Mucosa of stomach (tissue), 1 donor: ENCODE results near the gene SIGLEC15.

Experiments used
- H3K27me3 ChIP-seq: one replicate; pipeline ENCODE4 v1.7.0; 2013; ENCODE audit warnings: mild to moderate bottlenecking, low read length; ENCODE audit not compliant: control insufficient read depth, insufficient read depth
- H3K36me3 ChIP-seq: one replicate; pipeline ENCODE4 v1.7.0; 2013; ENCODE audit warnings: low read length; ENCODE audit not compliant: control insufficient read depth, insufficient read depth
- H3K4me1 ChIP-seq: one replicate; pipeline ENCODE4 v1.7.0; 2013; ENCODE audit warnings: mild to moderate bottlenecking, low read length; ENCODE audit not compliant: control insufficient read depth, insufficient read depth
- H3K4me3 ChIP-seq: one replicate; pipeline ENCODE4 v1.7.0; 2013; ENCODE audit warnings: low read length
- H3K9ac ChIP-seq: one replicate; pipeline ENCODE4 v1.7.0; 2013; ENCODE audit warnings: mild to moderate bottlenecking, low read length, moderate library complexity
- H3K9me3 ChIP-seq: one replicate; pipeline ENCODE4 v1.7.0; 2013; ENCODE audit warnings: mild to moderate bottlenecking, low read length, moderate library complexity; ENCODE audit not compliant: control insufficient read depth
- donor health status: Pancreatic carcinoma.

The SIGLEC15 gene

DNA sequence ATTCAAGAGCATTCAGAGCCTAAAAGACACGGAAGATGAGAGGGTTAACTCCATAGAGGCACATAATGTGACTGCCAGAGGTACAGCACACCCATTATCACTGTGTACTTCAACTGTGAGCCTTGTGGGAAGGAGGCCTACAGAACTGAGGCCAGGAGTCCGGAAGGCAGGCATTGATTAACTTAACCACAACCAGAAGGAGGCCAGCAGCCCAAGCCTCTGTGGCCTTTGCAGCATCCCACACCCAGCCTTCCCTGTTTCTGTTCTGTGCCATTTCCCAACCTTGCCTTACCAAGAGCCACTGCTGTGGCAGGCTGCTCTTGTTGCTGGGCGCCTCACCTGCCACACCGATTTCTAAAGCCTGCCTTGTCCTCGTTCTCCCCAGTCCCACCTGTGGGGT lies 27.2 kb downstream of the SIGLEC15 start:
- H3K27me3 ChIP-seq, result no peaks in the 10 kb centered on the region
- H3K36me3 ChIP-seq, result peaks cover 5% of the 10 kb centered on the region
- no peaks in the 10 kb centered on the region for H3K4me1 ChIP-seq
- no peak overlapping the region for H3K9ac ChIP-seq
- no peak overlapping the region for H3K4me3 ChIP-seq
- H3K9me3 ChIP-seq, result no peaks in the 10 kb centered on the region

DNA sequence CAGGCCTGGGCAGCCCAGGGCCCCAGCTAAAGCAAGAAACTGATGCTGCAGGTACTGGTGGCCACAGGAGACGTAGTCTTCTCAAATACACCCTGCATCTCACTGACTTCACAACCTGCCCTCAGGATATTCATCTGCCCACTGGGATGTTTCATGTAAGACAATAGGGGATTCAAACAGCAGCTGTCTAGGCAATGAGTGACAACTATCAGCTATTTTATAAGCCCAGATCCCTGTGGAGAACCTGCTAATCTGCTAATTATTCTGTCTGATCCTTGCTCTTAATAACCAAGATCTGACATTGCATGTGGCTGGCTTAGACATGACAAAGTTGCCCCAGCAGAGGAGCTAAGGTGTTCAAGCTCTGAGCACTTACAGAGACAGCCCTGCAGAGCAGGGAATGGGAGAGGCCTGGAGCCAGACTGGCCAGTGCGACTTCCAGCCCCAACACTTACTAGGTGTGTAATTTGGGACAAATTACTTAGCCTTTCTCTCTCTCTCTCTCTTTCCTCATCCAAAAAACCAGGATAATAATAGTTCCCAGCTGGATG lies 28.6 kb downstream of the SIGLEC15 start:
- Histone ChIP-seq H3K9me3 (no peaks in the 10 kb centered on the region), H3K9ac (no peak overlapping the region), H3K36me3 (peaks cover 10% of the 10 kb centered on the region), H3K4me3 (no peak overlapping the region), H3K27me3 (no peaks in the 10 kb centered on the region), H3K4me1 (no peaks in the 10 kb centered on the region)

DNA sequence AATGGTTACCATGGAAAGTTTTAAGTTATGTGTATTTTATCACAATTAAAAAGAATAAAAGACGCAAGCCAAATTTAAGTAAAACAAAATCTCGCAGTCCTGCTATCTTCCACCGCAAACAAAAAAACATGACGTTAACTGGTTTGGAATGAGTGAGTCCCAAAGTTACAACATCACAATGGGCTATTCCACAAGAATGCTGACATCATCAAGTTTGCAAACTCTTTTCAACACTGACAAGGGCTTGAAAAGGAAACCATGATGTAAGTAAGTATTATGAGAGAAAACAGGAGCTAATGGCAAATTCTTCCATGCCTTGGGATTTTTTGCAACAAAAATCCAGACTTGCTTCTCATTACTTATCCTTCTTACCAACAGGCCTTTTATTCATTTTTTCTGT lies 31.1 kb downstream of the SIGLEC15 start:
- Histone ChIP-seq H3K9ac (no peak overlapping the region), H3K9me3 (no peaks in the 10 kb centered on the region), H3K27me3 (no peaks in the 10 kb centered on the region), H3K36me3 (peaks cover 7% of the 10 kb centered on the region), H3K4me3 (no peak overlapping the region), H3K4me1 (no peaks in the 10 kb centered on the region)

DNA sequence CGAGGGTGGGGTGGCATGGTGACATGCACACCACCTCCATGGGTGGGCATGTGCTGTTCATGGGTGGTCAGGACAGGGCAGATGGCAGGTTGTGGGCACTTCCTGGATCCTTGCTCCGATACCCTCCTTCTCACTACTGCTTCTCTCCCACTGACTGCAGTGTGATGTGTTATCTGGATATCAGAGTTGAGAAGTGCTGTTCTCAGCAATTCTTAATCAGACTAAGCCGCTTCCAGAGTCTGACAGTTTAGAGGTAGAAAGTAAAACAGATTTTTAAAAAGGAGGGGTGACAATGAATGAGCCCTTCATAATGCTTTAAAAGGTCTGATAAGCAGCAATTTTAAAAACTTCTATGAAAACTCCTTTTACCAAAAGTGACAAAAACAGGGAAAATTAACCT lies 33.9 kb downstream of the SIGLEC15 start:
- Histone ChIP-seq H3K4me3 (no peak overlapping the region), H3K9me3 (no peaks in the 10 kb centered on the region), H3K27me3 (no peaks in the 10 kb centered on the region), H3K9ac (no peak overlapping the region), H3K4me1 (no peaks in the 10 kb centered on the region), H3K36me3 (peaks cover 7% of the 10 kb centered on the region)

DNA sequence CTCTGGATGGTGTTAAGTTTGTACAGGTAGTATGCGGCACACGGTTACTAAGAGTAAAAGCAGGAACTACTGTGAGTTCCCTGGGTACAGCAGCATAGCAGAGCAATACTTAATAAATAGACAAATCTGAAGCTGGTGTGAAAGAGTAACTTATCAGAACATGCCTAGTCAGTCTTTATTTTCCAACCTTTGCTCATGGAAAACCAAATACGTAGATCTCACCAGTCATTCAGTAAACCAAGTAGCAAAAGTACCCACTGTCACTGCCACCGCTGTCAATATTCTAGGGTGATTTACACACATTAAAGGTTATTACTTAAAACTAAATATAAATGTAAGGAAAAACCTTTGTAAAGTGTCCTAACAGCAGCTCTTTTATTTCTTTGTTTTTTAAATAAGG lies 35.0 kb downstream of the SIGLEC15 start:
- H3K4me3 ChIP-seq, result no peak overlapping the region
- no peaks in the 10 kb centered on the region for H3K27me3 ChIP-seq
- H3K9me3 ChIP-seq, result no peaks in the 10 kb centered on the region
- H3K36me3 ChIP-seq, result peaks cover 12% of the 10 kb centered on the region
- no peak overlapping the region for H3K9ac ChIP-seq
- no peaks in the 10 kb centered on the region for H3K4me1 ChIP-seq

DNA sequence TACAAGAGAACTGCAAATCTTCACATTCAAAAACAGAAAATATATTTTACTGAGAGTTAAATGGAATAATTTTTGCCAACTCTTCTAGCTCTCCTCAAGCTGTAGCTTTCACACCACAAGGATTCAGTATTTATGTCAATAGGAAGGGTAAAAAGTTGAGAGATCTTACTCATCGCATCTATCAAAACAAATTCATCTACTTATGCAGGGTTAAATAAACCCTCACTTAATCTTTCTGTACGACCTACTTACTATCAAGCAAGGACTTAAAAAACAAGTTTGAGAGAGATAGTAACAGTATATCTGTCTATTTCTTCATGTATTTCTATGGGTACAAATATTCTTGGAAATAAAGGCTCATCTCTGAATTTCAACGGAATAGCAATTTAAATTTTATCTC lies 35.5 kb downstream of the SIGLEC15 start:
- Histone ChIP-seq H3K4me1 (no peaks in the 10 kb centered on the region), H3K36me3 (peaks cover 15% of the 10 kb centered on the region), H3K27me3 (no peaks in the 10 kb centered on the region), H3K9ac (no peak overlapping the region), H3K4me3 (no peak overlapping the region), H3K9me3 (no peaks in the 10 kb centered on the region)

DNA sequence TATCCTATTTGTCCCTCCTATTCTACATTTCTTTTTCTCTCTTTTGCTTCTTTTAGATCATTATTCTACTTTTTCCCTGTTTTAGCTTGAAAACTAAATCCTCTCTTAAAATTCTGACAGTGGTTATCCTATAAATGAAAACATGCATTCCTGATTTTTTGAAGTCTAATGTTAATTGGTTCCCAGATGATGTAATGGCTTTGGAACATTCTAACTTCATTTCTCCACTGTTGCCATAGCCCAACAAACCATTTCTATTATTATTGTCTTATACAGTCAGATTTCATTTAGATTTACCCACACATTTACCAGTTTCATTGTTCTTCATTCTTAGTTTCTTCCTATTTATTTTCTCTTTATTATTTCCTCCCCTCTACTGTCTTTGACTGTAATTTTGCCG lies 36.5 kb downstream of the SIGLEC15 start:
- Histone ChIP-seq H3K9ac (no peak overlapping the region), H3K9me3 (no peaks in the 10 kb centered on the region), H3K4me1 (no peaks in the 10 kb centered on the region), H3K36me3 (peaks cover 23% of the 10 kb centered on the region), H3K27me3 (no peaks in the 10 kb centered on the region), H3K4me3 (no peak overlapping the region)

DNA sequence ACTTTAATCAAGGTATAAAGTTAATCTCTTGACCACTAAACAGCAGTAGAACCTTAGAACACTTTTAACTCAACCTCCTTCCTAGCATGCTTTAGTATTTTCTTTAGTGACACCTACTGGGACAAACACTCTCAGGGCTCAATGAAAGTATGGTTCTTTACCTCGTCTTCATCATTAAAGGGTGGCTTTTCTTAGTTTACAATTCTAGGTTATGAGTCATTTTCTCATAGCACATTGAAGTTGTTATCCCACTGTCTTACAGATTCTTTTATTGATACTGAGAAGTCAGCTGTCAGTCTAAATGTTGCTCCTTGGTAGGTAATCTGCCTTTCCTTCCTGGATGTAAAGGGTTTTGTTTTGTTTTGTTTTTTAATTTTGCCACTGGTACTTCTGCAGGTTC lies 38.0 kb downstream of the SIGLEC15 start:
- H3K4me3 ChIP-seq, result no peak overlapping the region
- H3K36me3 ChIP-seq, result peaks cover 17% of the 10 kb centered on the region
- no peaks in the 10 kb centered on the region for H3K9me3 ChIP-seq
- no peak overlapping the region for H3K9ac ChIP-seq
- no peaks in the 10 kb centered on the region for H3K4me1 ChIP-seq
- H3K27me3 ChIP-seq, result no peaks in the 10 kb centered on the region

DNA sequence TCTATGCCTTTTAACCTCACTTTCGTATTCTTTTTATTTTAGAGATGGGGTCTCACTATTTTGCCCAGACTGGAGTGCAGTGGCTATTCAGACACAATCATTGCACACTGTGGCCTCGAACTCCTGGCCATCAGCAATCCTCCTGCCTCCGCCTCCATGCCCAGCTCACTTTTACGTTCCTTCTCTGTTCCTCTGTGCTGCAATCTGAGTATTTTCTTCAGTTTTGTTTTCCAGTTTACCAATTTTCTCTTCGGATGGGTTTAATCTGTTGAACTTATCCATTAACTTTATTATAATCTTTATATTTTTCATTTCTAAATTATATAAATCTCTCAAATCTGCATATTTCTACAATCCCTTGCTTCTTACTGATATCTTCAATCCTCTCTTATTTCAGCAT lies 38.6 kb downstream of the SIGLEC15 start:
- H3K9me3 ChIP-seq, result no peaks in the 10 kb centered on the region
- H3K36me3 ChIP-seq, result peaks cover 17% of the 10 kb centered on the region
- no peak overlapping the region for H3K9ac ChIP-seq
- no peak overlapping the region for H3K4me3 ChIP-seq
- H3K4me1 ChIP-seq, result no peaks in the 10 kb centered on the region
- no peaks in the 10 kb centered on the region for H3K27me3 ChIP-seq

DNA sequence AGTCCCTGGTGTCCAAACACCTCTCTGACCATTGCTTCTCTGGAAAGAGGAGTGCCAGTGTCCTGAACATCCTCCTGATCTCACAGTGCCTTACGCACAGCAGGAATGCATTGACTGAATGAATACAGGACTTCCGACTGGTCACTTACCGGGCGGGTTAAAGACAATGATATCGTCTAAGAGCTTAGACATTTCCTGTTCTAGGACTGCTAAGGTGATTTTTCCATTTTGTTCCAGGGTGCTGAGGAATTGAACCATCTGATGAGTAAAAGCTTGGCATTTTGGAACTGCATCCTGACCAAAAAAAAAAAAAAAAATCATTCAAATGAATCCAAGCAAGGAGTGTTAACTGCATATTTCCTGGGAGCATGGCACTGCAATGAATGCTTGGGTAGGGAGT lies 40.0 kb downstream of the SIGLEC15 start:
- Histone ChIP-seq H3K27me3 (no peaks in the 10 kb centered on the region), H3K36me3 (peaks cover 17% of the 10 kb centered on the region), H3K4me3 (no peak overlapping the region), H3K4me1 (no peaks in the 10 kb centered on the region), H3K9me3 (no peaks in the 10 kb centered on the region), H3K9ac (no peak overlapping the region)

DNA sequence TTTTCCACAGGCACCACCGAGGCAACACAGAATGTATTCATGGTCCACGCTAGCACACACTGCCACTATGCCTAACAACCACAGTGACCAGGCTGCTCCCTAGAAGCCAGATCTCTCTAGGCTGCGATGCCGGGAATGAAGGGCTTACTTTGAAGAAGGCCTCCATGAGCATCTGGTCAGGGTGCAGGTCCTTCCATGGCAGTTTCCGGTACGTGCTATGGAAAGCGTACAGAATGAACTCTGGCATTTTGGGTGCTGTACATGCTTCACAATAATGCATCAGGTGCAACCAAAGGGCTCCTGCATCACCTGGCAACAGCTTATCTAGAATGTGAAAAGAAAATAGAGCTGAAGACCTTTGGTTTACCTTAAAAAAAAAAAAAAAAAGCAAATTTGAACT lies 44.9 kb downstream of the SIGLEC15 start:
- Histone ChIP-seq H3K4me1 (no peaks in the 10 kb centered on the region), H3K9ac (no peak overlapping the region), H3K4me3 (no peak overlapping the region), H3K27me3 (no peaks in the 10 kb centered on the region), H3K36me3 (peaks cover 11% of the 10 kb centered on the region), H3K9me3 (no peaks in the 10 kb centered on the region)

DNA sequence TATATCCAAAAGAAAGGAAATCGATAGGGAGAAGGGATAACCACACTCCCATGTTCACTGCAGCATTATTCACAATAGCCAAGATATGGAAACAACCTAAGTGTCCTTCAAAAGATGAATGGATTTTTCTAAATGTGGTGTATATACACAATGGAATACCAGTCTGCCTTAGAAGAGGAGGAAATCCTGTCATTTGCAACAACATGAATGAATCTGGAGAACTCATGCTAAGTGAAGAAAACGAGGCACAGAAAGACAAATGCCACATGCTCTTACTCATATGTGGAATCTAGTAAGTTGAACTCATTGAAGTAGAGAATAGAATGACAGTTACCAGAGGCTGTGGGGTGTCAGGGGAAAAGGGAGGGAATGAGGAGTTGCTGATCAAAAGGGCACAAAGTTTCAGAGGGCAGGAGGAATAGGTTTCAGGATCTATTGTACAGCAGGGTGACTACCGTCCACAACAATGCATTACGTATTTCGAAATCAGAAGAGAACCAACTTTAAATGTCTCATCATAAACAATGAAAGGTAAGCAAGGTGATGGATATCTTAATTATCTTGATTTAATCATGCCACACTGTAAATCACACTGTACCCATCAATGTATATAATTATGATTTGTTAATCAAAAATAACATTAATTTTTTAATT lies 46.1 kb downstream of the SIGLEC15 start:
- Histone ChIP-seq H3K27me3 (no peaks in the 10 kb centered on the region), H3K4me3 (no peak overlapping the region), H3K36me3 (peaks cover 3% of the 10 kb centered on the region), H3K9me3 (no peaks in the 10 kb centered on the region), H3K9ac (no peak overlapping the region), H3K4me1 (no peaks in the 10 kb centered on the region)
